ENCODE results near the gene C2orf69. TPM values are rescaled to one million over a fixed set of nuclear protein-coding genes. Genes with fewer than 3 reads are reported as not detected.

Gene C2orf69
- total and polyA plus RNA-seq, 2 experiments from 2014 or later, result 6.8 to 10.5 TPM

GRCh38 chr2:199929262-199929661, 18.2 kb downstream of the C2orf69 start:
- 92% methylated on average over 2 of the region's 2 CpGs for WGBS (ENCODE audit: low lambda C conversion rate, missing lambda C conversion rate)
- no peak overlapping the region for H3K27ac ChIP-seq

GRCh38 chr2:199932312-199932855, 21.3 kb downstream of the C2orf69 start:
- Histone ChIP-seq H4K20me1 (ENCODE audit: insufficient read depth, poor library complexity, severe bottlenecking) (no peaks in the 10 kb centered on the region), H3K9me2 (replicated peaks; ENCODE audit: insufficient read depth) (no peaks in the 10 kb centered on the region), H3K4me2 (no peak overlapping the region), H3K27me3 (no peaks in the 10 kb centered on the region), H2AFZ (no peak overlapping the region), H3K9me3 (ENCODE audit: low read depth) (no peaks in the 10 kb centered on the region), H3K79me2 (no peaks in the 10 kb centered on the region), H3K4me3 (no peak overlapping the region), H3K27ac (no peak overlapping the region), H3K4me1 (ENCODE audit: insufficient read depth) (no peaks in the 10 kb centered on the region), H3K36me3 (replicated peaks; ENCODE audit: insufficient read depth, low read depth) (no peaks in the 10 kb centered on the region)
- no peak for DNase-seq (ENCODE audit: low spot score)
- WGBS (ENCODE audit: low lambda C conversion rate, missing lambda C conversion rate), result 96% methylated on average over 4 of the region's 4 CpGs
- TF ChIP-seq CTCF (IDR thresholded peaks at IDR 0.05; ENCODE audit: poor library complexity) (no peak), EZH2 (IDR thresholded peaks at IDR 0.05; ENCODE audit: borderline replicate concordance) (no peak), EZH2phosphoT487 (IDR thresholded peaks at IDR 0.05; ENCODE audit: low read depth, severe bottlenecking, unreplicated experiment) (no peak)

More at GRCh38 chr2:199929262-199929661, 18.2 kb downstream of the C2orf69 start:
- Histone ChIP-seq H3K9me3 (ENCODE audit: low read depth) (no peaks in the 10 kb centered on the region), H3K27me3 (no peaks in the 10 kb centered on the region), H2AFZ (no peak overlapping the region), H3K4me1 (ENCODE audit: insufficient read depth) (no peaks in the 10 kb centered on the region), H3K4me2 (no peak overlapping the region), H4K20me1 (ENCODE audit: insufficient read depth, poor library complexity, severe bottlenecking) (no peaks in the 10 kb centered on the region), H3K79me2 (peaks cover 13% of the 10 kb centered on the region), H3K9me2 (replicated peaks; ENCODE audit: insufficient read depth) (no peaks in the 10 kb centered on the region), H3K36me3 (replicated peaks; ENCODE audit: insufficient read depth, low read depth) (no peaks in the 10 kb centered on the region), H3K4me3 (no peak overlapping the region)
- TF ChIP-seq EZH2 (IDR thresholded peaks at IDR 0.05; ENCODE audit: borderline replicate concordance) (no peak), EZH2phosphoT487 (IDR thresholded peaks at IDR 0.05; ENCODE audit: low read depth, severe bottlenecking, unreplicated experiment) (no peak), CTCF (IDR thresholded peaks at IDR 0.05; ENCODE audit: poor library complexity) (no peak)
- no peak for DNase-seq (ENCODE audit: low spot score)

- H3K27ac ChIP-seq, result no peak overlapping the region
- H3K79me2 ChIP-seq, result no peaks in the 10 kb centered on the region
- 72% methylated on average over 3 of the region's 3 CpGs for WGBS (ENCODE audit: low lambda C conversion rate, missing lambda C conversion rate)
- H4K20me1 ChIP-seq (ENCODE audit: insufficient read depth, poor library complexity, severe bottlenecking), result no peaks in the 10 kb centered on the region
- TF ChIP-seq EZH2phosphoT487 (IDR thresholded peaks at IDR 0.05; ENCODE audit: low read depth, severe bottlenecking, unreplicated experiment) (no peak), CTCF (IDR thresholded peaks at IDR 0.05; ENCODE audit: poor library complexity) (no peak), EZH2 (IDR thresholded peaks at IDR 0.05; ENCODE audit: borderline replicate concordance) (no peak)
- H3K4me2 ChIP-seq, result no peak overlapping the region
- DNase-seq (ENCODE audit: low spot score), result no peak
- no peaks in the 10 kb centered on the region for H3K9me2 ChIP-seq (replicated peaks; ENCODE audit: insufficient read depth)
- no peaks in the 10 kb centered on the region for H3K4me1 ChIP-seq (ENCODE audit: insufficient read depth)
- H3K9me3 ChIP-seq (ENCODE audit: low read depth), result no peaks in the 10 kb centered on the region
- H3K4me3 ChIP-seq, result no peak overlapping the region
- no peaks in the 10 kb centered on the region for H3K36me3 ChIP-seq (replicated peaks; ENCODE audit: insufficient read depth, low read depth)
- H3K27me3 ChIP-seq, result no peaks in the 10 kb centered on the region
- H2AFZ ChIP-seq, result no peak overlapping the region
Observed at GRCh38 chr2:199933466-199933865, 22.4 kb downstream of the C2orf69 start.
